ENCODE results near the gene RRAS.
"Not testable (repeated sequence)": the region's sequence is repeated elsewhere in the genome, so short reads cannot be mapped to it uniquely, and the experiment has no call there.

RRAS gene

GRCh38 chr19:49626226-49626625 is 13.7 kb downstream of the RRAS start:
- DNase-seq: no peak

- no peak for DNase-seq
These were observed 14.7 kb downstream of the RRAS start for GRCh38 chr19:49624967-49625910.

- DNase-seq: not testable (repeated sequence)
These were observed 22.1 kb downstream of the RRAS start for GRCh38 chr19:49617860-49618259.

- no peak for DNase-seq
These were observed 23.0 kb downstream of the RRAS start for GRCh38 chr19:49616945-49617344.

GRCh38 chr19:49616532-49616931 is 23.4 kb downstream of the RRAS start:
- DNase-seq: no peak

GRCh38 chr19:49615861-49616260 is 24.1 kb downstream of the RRAS start:
- DNase-seq: no peak

GRCh38 chr19:49614096-49614833 is 25.7 kb downstream of the RRAS start:
- DNase-seq: no peak

GRCh38 chr19:49613374-49613773 is 26.6 kb downstream of the RRAS start:
- DNase-seq: no peak

- DNase-seq: no peak
These were observed 30.3 kb downstream of the RRAS start for GRCh38 chr19:49609499-49610092.

GRCh38 chr19:49605605-49606004 is 34.3 kb downstream of the RRAS start:
- no peak for DNase-seq

- DNase-seq: no peak
These were observed 37.1 kb downstream of the RRAS start for GRCh38 chr19:49602806-49603205.

GRCh38 chr19:49601482-49602038 is 38.4 kb downstream of the RRAS start:
- no peak for DNase-seq

GRCh38 chr19:49599378-49600295 is 40.3 kb downstream of the RRAS start:
- DNase-seq: no peak

GRCh38 chr19:49597703-49597974 is 42.3 kb downstream of the RRAS start:
- DNase-seq: no peak

- no peak for DNase-seq
These were observed 42.8 kb downstream of the RRAS start for GRCh38 chr19:49596954-49597702.

GRCh38 chr19:49596407-49596806 is 43.5 kb downstream of the RRAS start:
- no peak for DNase-seq

GRCh38 chr19:49595819-49596404 is 44.0 kb downstream of the RRAS start:
- no peak for DNase-seq

GRCh38 chr19:49594993-49595818 is 44.7 kb downstream of the RRAS start:
- DNase-seq: no peak

GRCh38 chr19:49594157-49594992 is 45.6 kb downstream of the RRAS start:
- no peak for DNase-seq
